H7 (cell line): ENCODE measurements around the gene L1CAM. TPM values are rescaled to one million over a fixed set of nuclear protein-coding genes. Genes with fewer than 3 reads are reported as not detected.
A peak's percentile ranks its signal among the peaks of the same experiment; 100 is the strongest.

ENCODE experiments used
- DNase-seq: peaks from one replicate; pipeline ENCODE4 v3.0.0; 2012
- H3K27me3 ChIP-seq: 2 replicates; pipeline ENCODE4 v1.6.0; 2011; ENCODE audit warnings: mild to moderate bottlenecking, low read length; ENCODE audit not compliant: control insufficient read depth, insufficient read depth
- H3K36me3 ChIP-seq: replicated peaks from 2 replicates; pipeline ENCODE4 v1.5.1; 2011; ENCODE audit warnings: low read length; ENCODE audit not compliant: control insufficient read depth, insufficient read depth
- H3K4me3 ChIP-seq: 2 replicates; pipeline ENCODE4 v1.5.1; 2011; ENCODE audit warnings: low read depth, mild to moderate bottlenecking, control low read depth, low read length, moderate library complexity; ENCODE audit not compliant: insufficient read depth
- total RNA-seq: library from RNA; depleted of rRNA; stranded (reverse); fragments of >200 nt; shearing (Covaris generic); gene quantifications from 2 replicates; pipeline ENCODE4 v1.2.3, GENCODE V29; 2014

L1CAM gene
- total RNA-seq, 1 experiment from 2014 or later, result 17.0 TPM

DNA sequence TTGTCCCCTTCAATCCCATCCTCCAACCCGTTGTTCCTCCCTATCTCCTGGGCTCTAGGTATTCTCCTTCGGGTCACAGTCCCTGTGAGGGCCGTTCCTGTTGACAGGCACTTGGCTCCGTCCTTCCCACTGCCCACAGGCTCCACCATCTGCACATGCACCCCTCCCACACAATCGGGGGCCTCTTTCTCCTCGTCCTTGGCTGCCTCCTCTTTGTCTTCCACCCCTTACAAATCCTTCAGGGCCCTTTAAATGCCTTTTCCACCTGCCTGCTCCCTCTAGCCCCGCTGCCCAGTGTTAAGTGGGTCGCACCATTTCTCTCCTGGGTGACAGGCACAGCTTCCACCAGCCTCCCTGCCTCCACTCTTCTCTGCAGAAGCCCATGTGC, 15.8 kb upstream of the L1CAM start:
- no peaks in the 10 kb centered on the region for H3K36me3 ChIP-seq
- DNase-seq, result no peak
- H3K27me3 ChIP-seq, result no peaks in the 10 kb centered on the region
- no peak overlapping the region for H3K4me3 ChIP-seq

DNA sequence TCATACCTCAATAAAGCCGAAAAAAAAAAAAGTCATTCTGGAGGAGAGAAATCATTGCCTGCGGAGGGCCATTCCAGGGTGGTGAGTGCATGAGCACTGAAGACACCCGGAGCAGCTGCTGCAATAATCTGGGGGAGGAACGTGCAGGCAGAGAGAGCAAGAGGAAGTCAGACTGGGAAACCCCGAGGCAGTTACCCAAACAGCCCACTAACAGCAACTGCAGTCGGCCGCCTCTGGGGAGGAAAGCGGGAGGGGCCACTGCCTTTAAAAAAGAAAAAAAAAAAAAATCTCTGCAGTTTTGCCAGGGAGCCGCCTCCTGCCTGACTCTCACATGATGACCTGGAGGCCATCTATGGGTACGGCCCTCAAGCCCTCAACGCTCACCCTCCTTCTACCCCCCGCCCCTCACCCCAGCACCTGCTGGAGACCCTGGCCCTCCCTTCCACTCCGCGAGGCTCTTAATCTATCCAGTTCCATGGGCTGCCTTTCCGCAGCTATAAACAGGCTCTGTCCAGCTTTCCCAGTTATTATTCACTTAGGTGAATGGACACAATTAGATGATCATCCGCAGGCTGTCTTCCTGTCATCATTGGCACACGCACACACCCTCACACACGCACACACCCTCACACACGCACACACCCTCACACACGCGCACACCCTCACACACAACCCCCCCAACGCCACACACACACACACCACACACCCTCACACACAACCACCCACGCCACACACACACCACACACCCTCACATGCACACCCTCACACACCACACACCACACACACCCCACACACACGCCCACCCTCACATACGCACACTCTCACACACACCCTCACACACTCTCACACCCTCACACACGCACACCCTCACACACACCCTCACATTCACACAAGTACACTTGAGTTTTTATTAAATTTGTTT, 15.1 kb upstream of the L1CAM start:
- Histone ChIP-seq H3K4me3 (no peak overlapping the region), H3K27me3 (no peaks in the 10 kb centered on the region), H3K36me3 (no peaks in the 10 kb centered on the region)
- DNase-seq, result peak; percentile 76

DNA sequence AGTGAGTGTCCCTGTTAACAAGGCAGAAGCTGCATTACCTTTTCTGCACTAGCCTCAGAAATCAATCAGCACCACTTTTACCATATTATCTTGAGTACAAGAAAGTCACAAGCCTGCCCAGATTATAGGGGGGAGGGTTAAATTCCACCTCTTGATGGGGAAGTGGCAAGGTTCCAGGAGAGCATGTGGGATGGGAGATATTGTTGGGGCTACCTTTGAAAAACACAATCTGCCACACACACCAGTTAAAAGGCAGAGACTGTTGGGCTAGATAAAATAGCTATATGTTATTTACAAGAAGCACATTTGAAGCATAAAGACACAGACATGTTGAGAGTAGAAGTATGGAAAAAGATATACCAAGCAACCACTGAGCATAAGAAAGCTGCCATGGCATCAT, 11.9 kb upstream of the L1CAM start:
- no peak for DNase-seq
- Histone ChIP-seq H3K36me3 (no peaks in the 10 kb centered on the region), H3K4me3 (no peak overlapping the region), H3K27me3 (no peaks in the 10 kb centered on the region)

DNA sequence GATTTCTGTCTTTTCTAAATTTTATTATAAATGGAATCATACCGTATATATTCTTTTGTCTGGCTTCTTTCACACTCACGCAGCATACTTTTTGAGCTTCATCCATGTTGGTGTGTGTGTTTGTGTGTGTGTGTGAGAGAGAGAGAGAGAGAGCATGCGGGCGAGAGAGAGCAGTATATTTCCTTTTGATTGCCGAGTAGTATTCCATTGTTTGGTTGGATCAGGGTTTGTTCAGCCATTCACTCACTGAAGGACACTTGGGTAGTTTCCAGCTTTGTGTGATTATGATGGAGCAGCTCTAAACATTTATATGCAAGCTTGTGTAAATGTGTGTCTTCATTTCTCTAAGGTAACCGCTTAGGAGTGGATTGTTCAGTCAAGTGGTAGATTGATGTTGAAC, 3.1 kb upstream of the L1CAM start:
- H3K36me3 ChIP-seq, result no peaks in the 10 kb centered on the region
- H3K27me3 ChIP-seq, result peaks cover 1% of the 10 kb centered on the region; the same call in 1 of the 2 replicates

DNA sequence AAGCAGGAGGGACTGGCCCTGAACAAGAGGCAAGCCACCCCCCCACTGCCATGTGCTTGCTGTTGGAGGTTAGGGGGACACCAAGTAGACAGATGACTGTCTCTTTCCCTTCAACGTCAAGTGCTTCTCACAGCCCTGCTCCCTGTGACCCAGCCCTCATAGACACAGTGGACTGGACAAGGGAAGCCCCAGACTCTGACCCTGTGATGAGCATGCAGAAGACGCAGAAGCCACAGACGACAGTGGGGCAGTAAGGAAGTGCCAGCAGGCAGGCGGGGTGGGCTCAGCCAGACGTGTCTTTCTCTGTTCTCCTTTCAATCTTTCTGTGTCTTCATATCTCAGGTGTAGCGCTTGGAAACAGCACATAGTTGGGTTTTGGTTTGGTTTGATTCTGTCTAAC, 2.4 kb upstream of the L1CAM start:
- Histone ChIP-seq H3K4me3 (no peak overlapping the region), H3K27me3 (peaks cover 1% of the 10 kb centered on the region; the same call in 1 of the 2 replicates), H3K36me3 (no peaks in the 10 kb centered on the region)
- DNase-seq, result no peak

More for the DNA sequence above, 3.1 kb upstream of the L1CAM start:
- no peak overlapping the region for H3K4me3 ChIP-seq
- no peak for DNase-seq

DNA sequence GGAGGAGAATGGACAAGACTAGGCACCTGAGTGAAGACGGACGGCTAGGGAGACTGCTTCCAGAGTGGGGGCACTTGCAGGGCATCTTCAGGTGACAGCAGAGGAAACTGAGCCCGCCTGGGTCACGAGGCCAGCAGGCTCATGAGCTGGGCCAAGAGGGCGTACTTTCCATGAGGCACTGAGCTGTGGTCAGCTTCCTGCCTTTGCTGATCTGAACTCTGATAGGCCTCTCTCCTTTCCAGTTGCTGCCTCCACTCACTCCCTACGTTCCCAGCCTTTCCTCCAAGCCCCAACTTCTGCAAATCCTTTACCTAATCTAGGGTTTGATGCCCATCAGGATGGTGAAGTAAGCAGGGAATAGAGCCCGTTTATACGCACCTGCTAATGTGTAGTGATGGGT, 1.4 kb upstream of the L1CAM start:
- Histone ChIP-seq H3K4me3 (no peak overlapping the region), H3K27me3 (peaks cover 1% of the 10 kb centered on the region; the same call in 1 of the 2 replicates), H3K36me3 (no peaks in the 10 kb centered on the region)
- DNase-seq, result no peak

DNA sequence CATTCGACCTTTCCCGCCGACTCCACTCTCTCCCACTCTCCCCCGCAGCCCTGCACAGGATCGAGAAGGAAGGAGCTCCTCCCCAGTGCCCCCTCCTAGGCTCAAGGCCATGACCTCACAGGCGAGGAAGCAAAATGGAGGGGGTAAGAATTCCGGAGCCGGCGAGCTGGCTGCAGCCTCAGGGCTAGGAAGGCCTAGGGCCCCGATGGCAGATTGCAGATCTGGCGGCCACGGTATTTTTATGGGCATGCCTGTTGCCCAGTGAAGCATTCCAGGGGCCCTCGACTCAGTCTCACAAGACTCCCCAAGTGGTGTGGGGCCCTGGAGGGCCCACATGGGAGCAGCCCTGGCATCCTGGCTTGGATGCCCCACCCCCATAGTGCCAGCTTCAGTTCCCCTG, 942 bp upstream of the L1CAM start:
- DNase-seq, result no peak
- Histone ChIP-seq H3K4me3 (peak overlapping the region; percentile 54), H3K36me3 (no peaks in the 10 kb centered on the region), H3K27me3 (peaks cover 1% of the 10 kb centered on the region; the same call in 1 of the 2 replicates)

DNA sequence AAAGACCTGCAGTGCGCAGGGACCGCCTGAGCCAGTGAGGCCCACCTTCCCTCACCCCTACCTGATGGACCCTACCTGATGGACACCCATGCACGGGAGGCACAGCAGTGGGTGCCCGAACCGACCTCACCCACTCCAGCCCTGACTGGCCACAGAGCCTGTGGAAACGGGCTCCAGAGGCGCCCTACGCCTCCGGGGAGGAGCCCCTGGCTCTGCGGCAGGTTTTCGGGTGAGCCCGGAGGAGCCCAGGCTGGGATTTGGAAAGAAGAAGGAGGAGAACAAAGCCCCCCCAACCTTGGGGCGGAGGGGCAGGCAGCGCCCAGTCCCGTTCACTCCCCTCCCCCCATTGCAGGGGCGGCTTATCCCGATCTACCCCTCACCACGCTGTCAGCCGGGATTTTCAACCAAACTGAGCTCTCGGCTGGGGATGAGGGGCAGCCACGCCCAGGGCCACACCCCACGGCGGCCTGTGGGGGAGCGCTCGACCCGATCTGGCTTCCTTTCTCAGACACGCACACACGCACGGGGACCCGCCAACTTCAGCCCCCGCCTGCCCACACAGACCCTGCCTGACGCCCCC, 675 bp downstream of the L1CAM start:
- DNase-seq, result peak; percentile 72
- Histone ChIP-seq H3K27me3 (peaks cover 1% of the 10 kb centered on the region; the same call in 1 of the 2 replicates), H3K36me3 (no peaks in the 10 kb centered on the region), H3K4me3 (peak overlapping the region; percentile 48)

DNA sequence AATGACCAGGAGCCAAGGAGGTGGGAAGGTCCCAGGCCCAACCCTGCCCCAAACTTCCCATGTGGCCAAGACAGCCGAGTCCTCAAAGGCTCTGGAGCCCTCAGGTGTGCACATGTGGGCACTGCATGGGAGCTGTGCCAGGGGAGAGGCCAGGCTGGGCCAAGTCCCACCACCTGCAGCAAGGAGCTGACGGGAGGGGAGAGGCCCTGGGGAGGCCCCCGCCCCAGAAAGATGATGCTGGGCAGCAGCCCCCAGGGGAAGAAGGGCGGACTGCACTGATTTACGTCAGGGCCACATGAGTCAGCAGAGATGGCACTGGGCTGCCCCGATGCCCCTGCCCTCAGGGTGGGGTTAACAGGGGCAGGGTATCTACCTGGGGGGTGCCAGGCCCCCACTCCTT, 1.4 kb downstream of the L1CAM start:
- DNase-seq, result no peak
- no peaks in the 10 kb centered on the region for H3K36me3 ChIP-seq
- no peak overlapping the region for H3K4me3 ChIP-seq
- peaks cover 1% of the 10 kb centered on the region; the same call in 1 of the 2 replicates for H3K27me3 ChIP-seq

DNA sequence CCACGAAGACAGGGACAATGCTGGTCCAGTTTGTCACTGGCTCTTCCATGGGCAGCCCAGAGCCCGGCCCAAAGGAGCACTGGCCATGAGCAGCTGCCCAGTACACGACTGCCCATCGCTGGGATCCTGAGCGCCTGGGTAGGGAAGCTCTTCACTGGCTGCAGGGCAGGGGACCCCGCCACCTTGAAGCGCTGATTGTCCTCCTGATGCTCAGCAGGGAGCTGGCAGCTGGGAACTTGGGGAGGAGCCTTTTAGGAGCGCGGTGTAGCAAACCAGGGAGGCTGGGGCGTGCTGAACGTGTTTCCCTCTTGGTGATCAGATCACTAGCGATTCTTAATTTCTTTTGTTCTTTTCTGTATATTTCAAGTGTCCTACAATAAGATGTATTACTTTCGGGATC, 1.8 kb downstream of the L1CAM start:
- DNase-seq, result no peak
- Histone ChIP-seq H3K36me3 (no peaks in the 10 kb centered on the region), H3K4me3 (no peak overlapping the region), H3K27me3 (peaks cover 1% of the 10 kb centered on the region; the same call in 1 of the 2 replicates)

DNA sequence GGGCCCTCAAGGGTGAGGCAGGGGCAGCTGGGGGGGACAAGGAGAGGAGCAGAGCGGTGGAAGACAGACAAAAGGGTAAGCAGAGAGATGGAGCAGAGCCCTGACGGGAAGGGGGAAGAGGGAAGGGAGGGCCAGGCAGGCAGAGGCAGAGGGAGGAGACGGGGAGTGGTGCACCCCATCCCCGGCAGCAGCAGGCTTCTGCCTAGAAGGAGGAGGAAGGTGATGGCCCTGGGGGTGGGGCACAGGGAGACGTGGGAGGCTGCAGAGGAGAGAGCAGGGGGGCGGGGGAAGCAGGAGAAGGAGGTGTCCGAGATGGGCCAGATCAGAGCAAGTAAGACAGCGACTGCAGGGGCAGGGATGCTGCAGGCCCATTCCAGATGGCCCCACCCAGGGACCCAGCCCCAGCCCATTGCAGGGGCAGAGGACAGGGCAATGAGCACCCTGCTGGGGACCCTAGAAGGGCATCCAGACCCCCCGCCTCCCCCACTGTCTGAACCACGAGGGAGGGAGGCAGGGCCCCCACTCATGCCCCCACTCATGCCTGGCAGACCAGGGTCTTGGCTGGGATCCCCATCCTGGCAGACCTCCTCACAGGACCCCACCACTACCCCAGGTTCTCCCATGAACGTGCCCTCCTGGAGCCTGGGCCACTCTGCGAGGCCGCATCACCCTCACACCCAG, 2.7 kb downstream of the L1CAM start:
- H3K27me3 ChIP-seq, result peaks cover 1% of the 10 kb centered on the region; the same call in 1 of the 2 replicates
- DNase-seq, result no peak
- H3K36me3 ChIP-seq, result no peaks in the 10 kb centered on the region
- H3K4me3 ChIP-seq, result no peak overlapping the region

DNA sequence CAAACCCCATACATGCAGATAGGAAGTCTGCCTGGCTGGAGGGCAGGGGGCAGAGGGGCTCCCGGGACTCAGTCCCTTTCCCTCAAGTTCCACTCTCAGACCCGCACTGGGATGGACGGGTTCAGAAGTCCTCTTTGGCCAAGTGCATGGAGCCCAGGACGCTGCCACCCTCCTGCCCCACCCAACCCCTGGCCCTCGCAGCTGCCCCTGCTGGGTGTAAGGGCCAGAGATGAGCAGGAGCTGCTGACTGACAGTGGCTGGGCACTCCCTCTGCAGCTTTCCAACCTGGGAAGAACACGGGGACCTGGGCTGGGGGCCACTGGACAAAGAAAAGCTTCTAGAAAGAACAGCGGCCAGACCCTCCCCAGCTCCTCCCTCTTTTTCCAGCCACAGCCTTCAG, 3.4 kb downstream of the L1CAM start:
- peaks cover 1% of the 10 kb centered on the region; the same call in 1 of the 2 replicates for H3K27me3 ChIP-seq
- no peaks in the 10 kb centered on the region for H3K36me3 ChIP-seq
- H3K4me3 ChIP-seq, result no peak overlapping the region
- no peak for DNase-seq

DNA sequence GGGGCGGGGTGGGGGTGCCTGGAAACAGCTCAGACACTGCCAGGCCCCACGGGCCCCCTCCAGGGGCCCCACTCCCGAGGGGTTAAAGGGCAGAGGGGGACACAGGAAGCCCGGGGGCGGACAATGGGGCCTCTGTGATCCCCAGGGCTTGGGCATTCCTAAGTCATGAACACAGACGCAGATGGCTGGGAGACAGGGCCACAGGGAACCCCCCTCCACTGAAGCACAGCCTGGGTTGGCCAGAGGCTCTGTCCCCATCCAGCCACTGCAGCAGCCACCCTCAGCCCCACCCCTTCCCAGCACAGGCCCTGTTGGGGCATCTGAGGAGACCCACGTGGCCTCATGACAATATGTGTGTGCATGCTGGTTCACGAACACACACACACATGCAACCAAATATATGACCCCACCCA, 3.9 kb downstream of the L1CAM start:
- DNase-seq, result peak; percentile 65
- no peak overlapping the region for H3K4me3 ChIP-seq
- H3K36me3 ChIP-seq, result no peaks in the 10 kb centered on the region
- H3K27me3 ChIP-seq, result peaks cover 1% of the 10 kb centered on the region; the same call in 1 of the 2 replicates

DNA sequence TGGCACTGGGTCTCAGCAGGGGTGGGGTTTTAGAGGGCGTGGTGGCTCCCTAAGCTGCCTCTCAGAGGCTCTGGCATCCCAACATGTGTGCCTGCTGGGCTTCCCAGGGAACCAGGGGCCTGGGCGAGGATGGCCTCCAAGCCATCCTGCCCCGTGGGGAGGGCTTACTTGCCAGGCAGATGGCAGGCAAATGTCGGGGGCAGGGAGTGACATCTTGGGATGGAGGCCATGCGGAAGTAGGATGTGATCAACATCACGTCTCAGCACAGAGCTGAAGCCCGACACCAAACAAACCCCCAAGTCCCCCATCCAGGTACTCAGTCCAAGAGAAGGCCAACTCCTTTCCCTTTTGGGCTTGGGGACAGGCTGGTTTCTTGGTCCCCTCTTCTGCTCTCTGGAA, 4.7 kb downstream of the L1CAM start:
- Histone ChIP-seq H3K27me3 (peaks cover 1% of the 10 kb centered on the region; the same call in 1 of the 2 replicates), H3K36me3 (no peaks in the 10 kb centered on the region), H3K4me3 (no peak overlapping the region)
- peak; percentile 32 for DNase-seq
